ENCODE data around the gene TMPRSS3.
A peak's percentile ranks its signal among the peaks of the same experiment; 100 is the strongest.

The TMPRSS3 gene

GRCh38 chr21:42369821-42370220 lies 26.0 kb downstream of the TMPRSS3 start:
- no peak for DNase-seq

GRCh38 chr21:42367367-42368165 lies 28.3 kb downstream of the TMPRSS3 start:
- peak; percentile 46 for DNase-seq

- DNase-seq, result peak; percentile 87
These were observed 29.4 kb downstream of the TMPRSS3 start, which contains the start of gene TFF1 for GRCh38 chr21:42366292-42367010. TSS of gene TFF1 (minus strand) at chr21:42366535. CDS start at chr21:42366495, 40 bp downstream.

GRCh38 chr21:42365770-42366169 lies 30.1 kb downstream of the TMPRSS3 start:
- no peak for DNase-seq

- DNase-seq, result no peak
These were observed 31.5 kb downstream of the TMPRSS3 start for GRCh38 chr21:42364304-42364865.

- DNase-seq, result no peak
These were observed 32.5 kb downstream of the TMPRSS3 start for GRCh38 chr21:42363312-42363711.

- DNase-seq, result no peak
These were observed 33.2 kb downstream of the TMPRSS3 start for GRCh38 chr21:42362700-42363099.

- no peak for DNase-seq
These were observed 33.7 kb downstream of the TMPRSS3 start for GRCh38 chr21:42362198-42362597.

GRCh38 chr21:42361286-42361685 lies 34.6 kb downstream of the TMPRSS3 start:
- DNase-seq, result no peak

GRCh38 chr21:42360317-42360716 lies 35.5 kb downstream of the TMPRSS3 start:
- no peak for DNase-seq

- no peak for DNase-seq
These were observed 36.9 kb downstream of the TMPRSS3 start for GRCh38 chr21:42358937-42359336.

- DNase-seq, result no peak
These were observed 37.6 kb downstream of the TMPRSS3 start for GRCh38 chr21:42358261-42358660.

- no peak for DNase-seq
These were observed 38.5 kb downstream of the TMPRSS3 start for GRCh38 chr21:42357307-42357706.

GRCh38 chr21:42356650-42357049 lies 39.2 kb downstream of the TMPRSS3 start:
- DNase-seq, result no peak

GRCh38 chr21:42356046-42356445 lies 39.8 kb downstream of the TMPRSS3 start:
- DNase-seq, result no peak

- no peak for DNase-seq
These were observed 42.2 kb downstream of the TMPRSS3 start for GRCh38 chr21:42353623-42354022.

- DNase-seq, result no peak
These were observed 43.3 kb downstream of the TMPRSS3 start for GRCh38 chr21:42352441-42353095.

- no peak for DNase-seq
These were observed 44.0 kb downstream of the TMPRSS3 start for GRCh38 chr21:42351626-42352440.

- DNase-seq, result no peak
These were observed 44.9 kb downstream of the TMPRSS3 start, which contains the start of gene TFF2 for GRCh38 chr21:42350927-42351426. TSS of gene TFF2 (minus strand) at chr21:42350994. CDS start at chr21:42350957, 37 bp downstream.

- no peak for DNase-seq
These were observed 45.4 kb downstream of the TMPRSS3 start for GRCh38 chr21:42350318-42350910.

All from NCI-H526 treated with DMSO at 0.1 percent for 48 hours (cell line).